WTC11 (cell line): Measurements from ENCODE around the gene TCF7L2.

Source experiments
- AFF4 ChIP-seq: sonication (generic); formaldehyde crosslinking; IDR thresholded peaks from 2 replicates; pipeline ENCODE4 v1.8.1; 2023; ENCODE audit warnings: mild to moderate bottlenecking, missing genetic modification reagents, borderline replicate concordance
- CREM ChIP-seq: sonication (generic); formaldehyde crosslinking; IDR thresholded peaks from 2 replicates; pipeline ENCODE4 v1.8.1; 2022; ENCODE audit warnings: mild to moderate bottlenecking, missing genetic modification reagents, moderate library complexity
- CTCF ChIP-seq: fragments of 200-600 bp; IDR thresholded peaks from 2 replicates; pipeline ENCODE4 v1.8.0; 2022; ENCODE audit warnings: antibody characterized with exemption
- FOXJ3 ChIP-seq: sonication (generic); formaldehyde crosslinking; IDR thresholded peaks from 2 replicates; pipeline ENCODE4 v1.9.0; 2021; ENCODE audit warnings: missing genetic modification reagents, mild to moderate bottlenecking, borderline replicate concordance
- MAX ChIP-seq: sonication (generic); formaldehyde crosslinking; IDR thresholded peaks from 2 replicates; pipeline ENCODE4 v1.8.0; 2022; ENCODE audit warnings: mild to moderate bottlenecking, missing genetic modification reagents
- NR2C2 ChIP-seq: sonication (generic); formaldehyde crosslinking; IDR thresholded peaks from 2 replicates; pipeline ENCODE4 v1.8.0; 2022; ENCODE audit warnings: mild to moderate bottlenecking, missing genetic modification reagents
- PRRX2 ChIP-seq: fragments of 250-450 bp; sonication (Bioruptor Pico); IDR thresholded peaks from 2 replicates; pipeline ENCODE4 v1.8.0; 2021; ENCODE audit warnings: mild to moderate bottlenecking

GRCh38 chr10:113023017-113023416, 73.0 kb downstream of the TCF7L2 start:
- TF ChIP-seq FOXJ3 (CRISPR knock-in tag) = no peak
- no peak for TF ChIP-seq AFF4
- TF ChIP-seq NR2C2 (CRISPR knock-in tag) = no peak
- TF ChIP-seq CTCF = no peak
- no peak for TF ChIP-seq MAX (CRISPR knock-in tag)
- no peak for TF ChIP-seq PRRX2 (CRISPR knock-in tag)
- no peak for TF ChIP-seq CREM (CRISPR knock-in tag)
